ENCODE data around the gene FLG2.

GRCh38 chr1:152344438-152344837 is 15.4 kb downstream of the FLG2 start:
- no peak for TF ChIP-seq CTCF (optimal IDR thresholded peaks at IDR 0.05 in 1 of 3, IDR thresholded peaks at IDR 0.05 in 1 of 3, conservative IDR thresholded peaks at IDR 0.05 in 1 of 3; ENCODE audit: extremely low read depth in 1 of 3, insufficient read depth in 2 of 3, low read length in 3 of 3)
- no peak for TF ChIP-seq EZH2 (IDR thresholded peaks at IDR 0.05; ENCODE audit: low read length)

Data from keratinocyte (primary cell).